Activated CD4-positive, alpha-beta T cell treated with anti-CD3 and anti-CD28 coated beads, Interleukin-10, Interleukin-2, amounts not matched to agents 100 ng/mL and 50 ng/mL, durations not matched to agents 16 hours and 8 hours (primary cell): ENCODE measurements around the gene GRIP2.

Source experiments
- DNase-seq: peaks from one replicate; pipeline ENCODE4 v3.0.0-alpha.2; 2020

GRIP2 gene

DNA sequence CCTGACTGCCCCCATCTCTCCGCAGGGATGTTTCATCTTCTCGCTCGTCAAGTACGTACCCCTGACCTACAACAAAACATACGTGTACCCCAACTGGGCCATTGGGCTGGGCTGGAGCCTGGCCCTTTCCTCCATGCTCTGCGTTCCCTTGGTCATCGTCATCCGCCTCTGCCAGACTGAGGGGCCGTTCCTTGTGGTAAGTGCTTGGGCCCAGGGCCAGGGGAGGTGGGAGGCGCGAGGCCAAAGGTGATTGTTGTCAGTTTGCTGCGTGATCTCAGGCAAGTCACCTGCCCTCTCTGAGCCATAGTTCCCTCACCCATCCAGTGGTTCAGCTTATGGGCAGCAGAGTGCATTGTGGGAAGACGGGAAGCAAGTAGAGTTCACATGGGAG, 58.5 kb downstream of the GRIP2 start:
- DNase-seq = no peak

DNA sequence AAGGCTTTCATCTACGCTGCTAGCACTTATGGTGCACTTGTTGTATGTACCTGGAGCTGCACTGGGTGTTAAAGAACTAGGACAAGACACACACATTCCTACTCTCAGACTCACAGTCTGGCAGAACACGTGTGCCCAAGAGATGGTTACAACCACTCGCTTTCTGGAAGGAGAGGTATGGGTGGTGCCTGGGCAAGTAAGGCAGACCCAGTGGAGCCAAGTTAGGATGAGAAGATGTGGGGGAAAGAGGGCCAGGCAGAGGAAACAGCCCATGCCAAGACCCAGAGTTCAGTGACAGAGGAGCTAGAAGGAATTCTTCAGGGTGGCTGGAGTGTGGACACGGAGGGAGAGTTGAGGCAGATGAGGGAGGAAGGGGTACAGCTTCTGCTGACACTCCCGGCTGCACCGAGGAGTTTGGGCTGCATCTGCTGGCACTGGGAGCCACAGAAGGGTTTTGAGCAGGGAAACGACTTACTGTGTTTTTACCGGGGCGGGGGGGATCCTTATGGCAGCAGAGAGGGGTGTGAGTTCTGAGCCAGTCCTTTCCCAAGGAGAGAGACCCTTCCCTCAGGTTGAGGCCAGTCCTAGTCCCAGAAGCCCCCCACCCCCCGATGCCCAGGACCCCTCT, 59.0 kb downstream of the GRIP2 start:
- no peak for DNase-seq

DNA sequence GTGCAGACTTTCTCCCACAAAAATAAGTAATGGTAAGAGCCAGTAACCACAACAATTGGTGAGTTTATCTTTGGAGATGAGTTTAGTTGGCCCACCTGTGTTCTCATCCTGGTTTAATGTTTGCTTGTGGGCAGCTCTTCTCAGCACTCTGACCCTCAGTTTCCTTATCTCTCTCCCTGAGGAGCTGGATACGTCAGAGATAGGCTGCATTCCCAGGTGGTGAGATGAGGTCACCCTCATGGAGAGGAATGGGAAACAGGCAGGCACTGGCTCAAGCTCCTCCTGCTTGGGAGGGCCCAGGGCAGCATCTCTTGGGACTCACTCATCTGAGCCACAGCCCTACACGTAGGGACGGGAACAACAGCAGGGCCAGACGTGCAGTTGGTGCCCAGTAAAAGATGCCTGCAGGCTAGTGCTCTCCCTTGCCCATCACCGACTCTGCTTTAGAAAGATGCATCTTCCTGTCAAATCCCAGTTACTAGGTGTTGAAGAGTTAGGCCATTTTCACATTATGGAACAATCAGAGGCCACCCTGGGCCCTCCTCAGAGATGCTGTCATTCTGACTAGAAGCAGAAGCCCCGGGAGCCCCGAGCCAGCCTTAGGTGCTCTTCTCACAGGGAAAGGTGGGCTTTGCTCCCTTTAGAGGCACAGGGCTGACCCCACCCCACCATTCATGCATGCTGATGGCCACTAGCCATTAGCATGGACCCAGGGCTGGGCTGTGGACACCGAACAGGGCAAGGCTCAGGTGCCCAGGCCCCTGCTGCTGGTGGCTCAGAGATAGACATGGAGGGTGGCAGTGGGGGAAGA, 59.7 kb downstream of the GRIP2 start:
- no peak for DNase-seq

DNA sequence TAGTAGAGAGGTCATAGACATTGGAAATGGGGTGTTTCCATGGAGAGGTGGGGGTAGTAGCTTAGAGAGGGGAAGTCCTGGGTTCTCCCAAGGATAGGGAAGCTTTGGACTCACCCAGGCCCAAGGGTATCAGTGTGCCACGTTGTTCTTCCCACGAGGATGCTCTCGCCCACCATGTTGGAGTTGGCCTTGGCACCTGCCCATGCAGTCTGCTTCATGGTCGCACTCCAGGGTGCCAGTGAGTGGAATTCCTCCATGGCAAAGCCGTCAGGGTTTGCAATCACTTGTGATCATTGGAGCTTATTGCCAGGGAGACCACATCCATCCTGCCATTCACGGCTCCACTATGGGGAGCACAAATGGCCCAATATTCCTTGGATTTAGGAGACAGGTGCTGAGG, 60.6 kb downstream of the GRIP2 start:
- DNase-seq = no peak

DNA sequence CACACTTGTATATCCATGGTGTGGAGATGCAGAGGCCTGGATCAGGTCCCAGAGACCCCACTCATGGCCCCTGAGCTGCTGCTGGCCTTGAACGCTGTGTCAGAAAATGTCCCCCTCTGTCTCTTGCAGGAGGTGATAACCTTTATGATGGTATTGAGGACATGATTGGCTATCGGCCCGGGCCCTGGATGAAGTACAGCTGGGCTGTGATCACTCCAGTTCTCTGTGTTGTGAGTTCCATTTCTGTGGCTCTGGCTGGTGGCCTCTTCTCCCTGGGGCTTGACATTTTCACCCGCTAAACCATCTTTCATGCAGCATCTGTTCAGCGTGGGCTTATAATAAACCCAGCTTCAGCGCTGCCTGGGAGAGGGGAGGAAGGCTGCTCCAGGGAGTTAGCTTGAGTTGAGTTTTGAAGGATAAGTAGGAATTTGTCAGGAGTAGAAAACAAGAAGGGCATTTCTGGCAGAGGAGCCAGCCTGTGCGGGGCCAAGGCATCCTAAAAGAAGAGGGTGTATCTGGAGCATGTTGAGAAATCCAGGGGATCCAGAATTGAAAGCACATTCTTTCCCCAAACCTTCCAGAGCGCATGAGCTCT, 61.1 kb downstream of the GRIP2 start:
- no peak for DNase-seq

DNA sequence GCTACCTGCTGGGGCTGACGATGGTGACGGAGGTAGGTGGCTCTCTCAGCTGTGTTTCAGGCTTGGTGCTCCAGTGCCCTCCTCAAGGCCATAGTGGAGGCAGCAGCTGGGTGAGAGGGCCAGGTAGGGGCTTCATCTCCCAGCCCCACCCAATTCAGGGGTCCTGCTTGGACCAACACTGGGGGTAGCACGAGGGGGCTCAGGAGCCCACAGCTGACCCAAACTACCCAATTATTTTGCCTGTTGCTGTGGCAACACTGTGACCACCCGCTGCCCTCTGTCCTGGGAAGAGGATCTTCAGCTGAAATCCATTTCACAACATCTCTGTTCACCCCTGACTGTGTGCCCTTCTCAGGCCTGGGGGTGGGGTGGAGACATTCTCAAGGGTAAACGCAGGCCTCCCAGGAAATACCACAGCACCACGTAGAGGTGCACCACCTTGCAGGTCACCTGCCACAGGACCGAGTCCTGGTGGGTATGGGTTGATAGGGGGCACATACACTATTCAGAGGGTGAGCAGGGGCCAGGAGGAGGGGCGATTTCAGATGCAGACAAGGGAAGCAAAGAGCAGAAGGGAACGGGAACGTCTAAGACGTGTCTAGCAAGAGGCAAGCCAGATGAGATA, 62.7 kb downstream of the GRIP2 start:
- no peak for DNase-seq

DNA sequence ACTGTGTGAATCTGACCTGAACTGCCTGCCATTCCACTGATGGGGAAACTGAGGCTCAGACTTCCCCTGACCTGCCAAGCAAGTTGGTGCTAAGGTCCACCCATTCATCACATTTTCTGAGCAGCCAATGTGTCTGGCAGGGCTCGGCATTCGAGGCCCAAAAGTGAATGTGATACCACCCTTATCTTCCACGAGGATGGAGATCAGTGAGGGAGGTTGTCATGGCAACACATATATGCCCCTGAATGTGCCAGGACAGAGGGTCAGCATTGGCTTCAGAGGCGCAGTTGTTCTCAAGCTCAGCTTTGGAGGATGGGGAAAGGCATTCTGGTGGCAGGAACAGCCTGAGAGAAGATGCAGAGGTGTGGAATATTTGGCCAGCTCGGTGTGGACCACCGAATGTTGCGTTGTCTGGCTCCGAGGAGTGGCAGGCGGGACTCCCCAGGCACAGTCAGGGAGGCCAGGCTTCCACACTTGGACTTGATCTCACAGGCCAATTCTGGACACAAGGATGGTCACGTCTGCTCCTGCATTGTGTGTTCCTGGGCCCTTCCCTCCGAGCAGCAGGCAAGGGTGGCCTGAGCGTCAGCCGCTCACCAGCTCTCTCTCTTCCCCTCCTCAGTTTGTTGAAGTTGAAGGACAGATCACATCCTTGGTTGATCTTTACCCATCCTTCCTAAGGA, 63.4 kb downstream of the GRIP2 start:
- DNase-seq = no peak

DNA sequence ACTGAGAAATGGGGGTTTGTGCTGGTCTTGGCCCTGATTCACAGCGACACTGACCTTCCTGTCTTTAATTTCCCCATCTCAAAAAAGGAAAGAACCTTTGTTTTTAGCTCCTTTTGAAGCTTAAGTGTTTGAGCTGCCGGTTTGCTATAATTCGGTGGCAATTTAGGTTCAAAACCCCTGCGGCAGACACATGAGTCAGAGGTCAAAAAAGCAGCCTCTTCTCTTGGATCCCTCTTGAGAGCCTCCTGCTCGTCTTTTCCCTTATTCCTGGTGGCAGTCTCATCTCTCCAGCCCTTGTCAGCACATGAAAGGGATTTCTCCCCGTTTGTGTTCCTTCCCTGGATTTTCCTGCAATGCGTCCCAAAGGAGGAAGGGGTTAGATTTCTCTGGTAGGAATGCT, 64.5 kb downstream of the GRIP2 start:
- DNase-seq = no peak

DNA sequence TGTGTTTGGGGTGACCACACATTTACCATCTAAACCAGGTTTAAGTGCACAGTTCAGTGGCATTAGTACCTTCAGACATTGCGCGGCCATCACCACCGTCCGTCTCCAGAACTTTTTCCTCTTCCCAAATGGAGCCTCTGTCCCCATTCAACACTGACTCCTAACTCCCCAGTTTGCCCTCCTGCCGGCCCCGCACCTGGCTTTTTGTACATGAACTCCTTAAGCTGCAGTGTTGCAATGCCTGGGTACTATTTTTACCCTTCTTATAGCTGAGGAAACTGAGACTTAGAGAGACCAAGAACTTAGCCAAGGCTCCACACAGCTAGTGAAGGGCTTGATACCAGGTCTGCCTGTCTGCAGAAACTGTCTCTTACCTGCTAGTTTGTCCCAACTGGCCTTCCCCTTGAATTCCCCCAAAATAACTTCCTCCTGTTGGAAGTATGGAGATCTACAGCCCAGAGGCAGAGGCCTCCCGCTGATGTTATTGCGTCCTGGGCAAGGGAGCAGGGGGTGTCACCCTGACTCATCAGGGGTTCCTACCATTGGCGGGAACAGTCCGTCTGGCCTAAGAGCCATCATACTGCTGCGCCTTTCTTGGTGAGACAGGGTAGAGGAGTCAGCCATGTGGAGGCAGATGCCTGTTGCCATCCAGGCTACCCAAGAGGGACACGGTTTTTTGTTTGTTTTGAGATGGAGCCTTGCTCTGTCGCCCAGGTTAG, 65.6 kb downstream of the GRIP2 start:
- no peak for DNase-seq

DNA sequence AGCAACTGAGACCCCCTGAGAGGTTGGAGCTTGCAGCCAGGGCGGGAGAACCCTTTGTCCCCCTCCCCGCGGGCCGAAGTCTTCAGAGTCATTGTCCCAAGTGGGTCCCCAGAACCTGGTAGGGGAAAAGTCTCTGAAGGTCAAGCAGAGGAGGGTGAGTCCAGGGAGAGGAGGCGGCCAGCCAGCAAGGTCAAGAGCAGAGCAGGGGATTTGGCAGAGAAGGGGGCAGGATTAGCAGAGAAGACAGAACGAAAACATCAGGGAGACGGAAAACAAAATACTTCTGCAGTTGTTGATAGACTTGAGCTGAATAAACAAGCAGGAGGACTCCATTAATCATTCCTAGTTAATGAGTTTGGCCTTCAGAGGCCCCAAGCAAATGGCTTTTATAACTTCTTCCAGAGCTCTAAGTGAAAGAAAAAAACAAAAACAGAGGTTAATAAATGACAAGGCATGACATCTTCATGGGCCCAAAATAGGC, 66.7 kb downstream of the GRIP2 start:
- no peak for DNase-seq

DNA sequence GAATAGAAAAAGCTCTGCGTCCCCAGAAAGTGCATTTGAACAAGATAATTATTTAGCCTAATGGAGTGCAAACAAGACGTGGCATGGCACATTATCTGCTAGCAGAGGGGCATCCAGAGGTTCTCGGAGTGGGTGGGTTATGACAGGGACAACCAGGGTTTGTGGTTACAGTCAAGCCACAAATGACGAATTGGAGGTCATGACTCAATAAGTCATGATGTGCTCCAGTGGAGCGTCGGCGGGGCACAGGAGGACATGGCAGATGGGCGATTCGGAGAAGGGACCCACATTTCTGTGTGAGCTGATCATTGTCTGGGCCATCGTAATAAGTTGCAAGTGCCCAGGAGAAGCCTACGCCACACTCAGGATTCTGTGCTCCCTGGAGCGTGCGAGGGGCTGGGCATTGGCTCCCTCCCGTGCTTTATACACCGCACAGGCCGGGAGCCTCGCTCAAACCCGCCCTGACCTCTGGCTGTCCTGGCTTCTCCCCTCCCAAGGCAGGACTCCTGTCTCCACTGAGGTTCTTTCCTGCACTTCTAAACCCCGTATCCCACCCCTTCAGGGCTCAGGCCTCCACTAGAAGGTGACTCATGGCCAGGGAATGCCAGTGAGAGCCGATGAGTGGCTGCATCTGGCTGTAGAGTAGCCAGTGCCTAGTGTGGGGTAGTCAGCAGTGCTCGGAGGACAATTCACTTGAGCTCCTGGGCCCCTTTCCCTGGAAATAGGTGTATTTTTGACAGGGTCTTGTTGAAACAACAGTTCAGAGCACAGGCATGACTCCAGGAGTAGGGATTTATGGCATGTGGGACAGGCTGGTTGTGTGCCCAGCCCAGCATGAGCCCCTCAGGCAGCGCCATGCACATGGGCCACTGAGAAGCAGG, 67.4 kb downstream of the GRIP2 start:
- DNase-seq = peak; percentile 48

DNA sequence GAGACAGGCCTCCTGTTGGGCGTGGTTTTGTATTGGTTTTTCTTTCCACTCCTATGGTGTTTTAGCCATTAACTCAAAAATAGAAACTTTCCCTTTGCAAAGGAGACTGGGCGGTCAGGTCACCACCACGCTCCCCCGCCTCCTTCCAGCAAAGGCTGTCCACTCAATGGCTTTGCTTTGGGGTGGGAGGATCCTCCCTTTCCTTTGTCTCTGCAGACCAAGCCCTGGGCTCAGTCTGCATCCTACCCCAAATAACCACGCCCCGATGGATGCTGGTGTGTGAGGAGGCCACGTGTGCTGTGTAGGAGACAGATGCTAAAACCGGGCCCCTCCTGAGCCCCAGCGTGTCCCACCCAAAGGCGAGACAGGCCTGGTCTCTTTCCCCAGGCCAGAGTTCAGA, 68.5 kb downstream of the GRIP2 start:
- no peak for DNase-seq

DNA sequence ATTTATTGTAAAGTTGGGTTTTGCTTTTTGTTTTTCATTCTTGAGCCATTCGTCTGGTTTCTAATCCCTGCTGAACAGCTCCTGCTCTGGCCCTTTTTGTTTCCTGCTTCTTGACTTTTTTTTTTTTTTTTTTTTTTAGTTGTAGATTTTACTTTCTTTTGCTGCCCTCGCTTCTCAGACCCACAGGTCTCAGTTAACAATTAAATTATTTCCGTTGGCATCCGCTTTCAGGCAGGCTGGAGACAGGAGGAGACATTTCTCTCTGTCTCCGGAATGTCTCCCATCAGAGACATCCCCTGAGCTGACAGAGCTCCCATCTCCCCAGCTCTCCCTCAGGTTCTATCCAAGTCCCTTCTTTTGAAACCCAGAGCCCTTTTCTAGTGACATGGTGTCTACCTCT, 69.1 kb downstream of the GRIP2 start:
- DNase-seq = no peak

DNA sequence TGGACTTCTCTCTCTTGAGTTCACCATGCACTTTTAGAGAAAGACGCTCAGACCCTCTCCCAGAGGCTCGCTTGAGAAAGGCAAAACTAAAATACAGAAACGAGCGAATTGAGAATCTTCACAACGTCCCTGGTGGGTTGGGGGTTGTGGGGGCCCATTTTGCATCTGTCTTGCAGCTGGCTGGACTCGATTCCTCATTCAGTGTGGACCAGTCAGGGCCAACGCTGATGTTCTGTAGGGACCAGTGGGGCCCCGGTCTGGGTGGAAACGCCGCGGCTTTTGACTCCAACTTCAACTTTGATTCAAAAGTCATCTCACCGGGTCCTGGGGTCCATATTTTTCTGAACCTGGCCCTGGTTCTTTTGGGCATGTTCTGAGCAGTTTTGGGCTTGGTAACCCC, 69.7 kb downstream of the GRIP2 start:
- DNase-seq = no peak

DNA sequence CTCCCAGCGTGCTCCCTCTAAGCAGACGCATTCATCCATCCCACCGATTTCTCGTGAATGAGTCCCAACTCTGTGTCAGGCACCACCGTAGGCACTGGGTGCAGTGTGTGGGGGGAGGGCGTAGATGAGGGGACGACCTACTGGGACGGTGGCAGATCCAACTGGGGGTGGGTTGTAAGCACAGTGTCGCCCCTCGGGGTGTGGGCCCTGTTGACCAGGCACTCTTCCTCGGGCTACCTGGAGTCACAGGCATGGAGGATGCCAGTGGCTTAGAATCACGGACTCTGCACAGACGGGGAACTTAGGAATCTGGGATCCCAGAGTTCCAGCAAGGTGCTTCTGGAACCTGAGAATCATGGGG, 71.5 kb downstream of the GRIP2 start:
- no peak for DNase-seq

DNA sequence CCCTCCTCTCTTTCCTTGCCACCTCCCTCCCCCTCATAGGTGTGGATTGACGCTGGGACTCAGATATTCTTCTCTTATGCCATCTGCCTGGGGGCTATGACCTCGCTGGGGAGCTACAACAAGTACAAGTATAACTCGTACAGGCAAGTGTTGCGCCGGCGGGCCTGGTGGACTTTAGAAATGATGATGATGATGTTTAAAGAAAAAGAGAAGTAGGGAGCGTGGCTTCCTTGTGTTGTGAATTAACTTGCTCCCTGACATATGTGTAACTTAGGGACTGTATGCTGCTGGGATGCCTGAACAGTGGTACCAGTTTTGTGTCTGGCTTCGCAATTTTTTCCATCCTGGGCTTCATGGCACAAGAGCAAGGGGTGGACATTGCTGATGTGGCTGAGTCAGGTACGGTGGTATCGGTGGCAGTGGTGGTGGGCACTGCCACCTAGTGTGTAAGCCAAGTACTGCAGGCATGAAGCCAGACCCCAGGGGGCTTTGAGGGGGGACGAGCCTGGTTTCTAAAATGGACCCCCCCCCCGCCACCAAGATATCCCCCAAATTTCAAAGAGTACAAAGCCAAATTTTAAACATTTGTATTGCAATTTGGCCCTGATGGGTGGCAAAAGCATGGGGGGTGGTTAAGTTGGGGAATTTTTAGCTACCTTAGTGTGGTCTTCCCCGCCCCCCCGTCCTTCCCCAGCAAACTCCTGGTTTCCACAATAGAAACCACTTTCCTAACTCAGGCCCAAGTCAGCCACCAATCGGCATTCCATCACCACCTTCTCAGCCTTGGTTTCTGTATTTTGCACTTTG, 72.1 kb downstream of the GRIP2 start:
- peak; percentile 45 for DNase-seq

DNA sequence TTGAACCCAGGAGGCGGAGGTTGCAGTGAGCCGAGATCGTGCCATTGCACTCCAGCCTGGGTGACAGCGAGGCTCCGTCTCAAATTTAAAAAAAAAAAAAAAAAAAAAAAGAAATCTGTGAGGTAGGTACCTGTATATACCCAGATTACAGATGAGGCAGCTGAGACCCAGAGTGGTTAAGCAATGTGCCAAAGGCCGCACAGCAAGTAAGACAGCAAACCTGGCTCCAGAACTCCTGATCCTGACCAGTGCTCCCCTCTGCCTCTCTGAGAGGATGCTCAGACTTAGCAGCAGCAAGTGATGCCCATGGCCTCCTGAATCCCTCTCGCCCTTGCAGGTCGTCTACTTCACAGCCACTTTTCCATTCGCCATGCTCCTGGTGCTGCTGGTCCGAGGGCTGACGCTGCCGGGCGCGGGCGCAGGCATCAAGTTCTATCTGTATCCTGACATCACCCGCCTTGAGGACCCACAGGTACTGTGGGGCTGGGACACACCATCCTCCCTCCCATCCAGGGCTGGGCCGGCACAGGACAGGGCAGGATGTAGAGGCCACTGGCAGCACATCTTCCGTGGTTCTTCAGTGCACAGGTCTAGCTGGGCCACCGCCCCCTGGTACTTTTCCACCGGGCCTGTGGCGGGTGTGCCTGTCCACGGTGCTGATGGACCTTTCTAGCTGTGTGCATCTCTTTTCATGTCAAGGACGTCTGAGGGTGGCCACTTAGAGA, 73.8 kb downstream of the GRIP2 start:
- no peak for DNase-seq

DNA sequence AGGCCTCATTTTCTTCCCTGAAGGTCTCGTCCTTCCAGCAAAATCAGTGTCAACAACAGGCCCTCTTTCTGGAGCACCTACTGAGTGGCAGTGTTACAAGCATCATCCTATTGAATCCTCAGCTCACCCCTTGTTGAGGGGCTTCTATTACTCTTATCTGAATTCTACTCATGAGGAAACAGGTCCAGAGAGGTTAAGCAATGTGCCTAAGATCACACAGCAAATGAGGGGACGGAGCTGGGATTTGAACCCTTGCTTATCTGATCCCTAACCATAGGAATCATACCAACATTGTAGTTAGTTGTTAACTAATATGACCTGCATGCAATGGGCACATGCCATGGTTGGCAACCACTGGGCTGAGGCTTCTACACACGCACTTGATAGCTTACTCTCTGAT, 74.7 kb downstream of the GRIP2 start:
- no peak for DNase-seq

DNA sequence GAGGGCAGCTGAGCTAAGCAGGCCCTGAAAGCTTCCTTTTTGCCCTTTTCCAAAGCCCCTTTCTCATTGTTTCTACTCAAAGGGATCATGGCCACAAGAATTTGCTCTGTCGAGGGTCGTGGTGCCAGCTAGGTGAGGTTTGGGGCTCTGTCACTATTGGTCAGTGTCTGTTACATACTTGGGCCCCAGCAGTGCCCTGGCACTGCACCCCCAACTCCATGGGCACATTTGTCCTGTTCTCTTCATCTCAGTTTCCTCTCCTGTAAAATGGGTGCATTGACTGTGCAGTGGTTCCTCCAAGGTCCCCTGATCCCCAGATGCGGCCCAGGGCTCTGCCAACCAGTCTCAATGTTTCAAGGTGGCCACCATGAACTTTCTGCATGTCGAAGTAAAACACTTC, 75.6 kb downstream of the GRIP2 start:
- DNase-seq = no peak

DNA sequence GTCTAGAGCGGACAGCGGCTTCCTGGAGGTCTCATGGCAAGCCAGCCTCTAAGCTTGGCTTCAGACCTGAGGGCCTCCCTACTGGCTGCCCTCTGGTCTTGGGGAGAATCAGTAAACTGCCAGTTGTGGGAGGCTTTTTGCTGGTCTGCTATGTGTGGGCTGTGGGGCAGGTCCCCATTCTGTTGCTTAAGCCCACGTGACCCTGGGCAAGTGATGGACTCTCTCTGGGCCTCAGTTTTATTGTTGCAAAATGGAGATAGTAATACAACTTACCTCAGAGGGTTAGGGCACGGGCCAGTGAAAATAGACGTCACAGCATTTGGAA, 76.0 kb downstream of the GRIP2 start:
- DNase-seq = no peak
